SH-SY5Y (cell line): Measurements from ENCODE around the gene KIAA1217.

Source experiments
- GATA2 ChIP-seq: IDR thresholded peaks from 2 replicates; pipeline ENCODE4 v1.6.1; 2011; ENCODE audit warnings: mild to moderate bottlenecking, low read depth, low read length
- GATA3 ChIP-seq: IDR thresholded peaks from 2 replicates; pipeline ENCODE4 v1.6.1; 2011; ENCODE audit warnings: low read depth, mild to moderate bottlenecking, low read length, moderate library complexity

DNA sequence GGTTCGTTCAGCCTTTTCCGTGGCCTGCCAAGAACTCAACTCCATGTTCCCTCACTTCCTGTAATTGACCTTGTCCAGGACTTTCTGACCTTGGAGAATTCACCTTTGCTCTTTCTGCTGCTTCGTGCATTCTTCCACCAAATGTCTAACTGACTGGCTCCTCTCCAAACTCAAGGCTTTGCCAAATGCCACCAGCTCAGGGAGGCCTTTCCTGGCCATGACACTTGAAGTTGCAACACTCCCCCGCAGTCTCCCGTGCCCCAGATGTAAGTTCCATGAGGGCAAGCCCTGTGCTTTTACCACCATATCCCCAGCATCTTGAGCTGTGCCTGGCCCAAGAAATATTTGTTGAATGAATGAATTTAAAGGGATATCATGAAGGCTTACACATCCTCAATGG lies 276.4 kb downstream of the KIAA1217 start:
- TF ChIP-seq GATA2 (no peak), GATA3 (no peak)
